Spinal cord (tissue), 10 donors: ENCODE results near the gene USP17L26. TPM values are rescaled to one million over a fixed set of nuclear protein-coding genes. Genes with fewer than 3 reads are reported as not detected.
A peak's percentile ranks its signal among the peaks of the same experiment; 100 is the strongest.
"Not testable (repeated sequence)": the region's sequence is repeated elsewhere in the genome, so short reads cannot be mapped to it uniquely, and the experiment has no call there.

Experiments
- DNase-seq, 6 donors: peaks; one replicate each; pipeline versions ENCODE4 v3.0.0 to v3.0.0-alpha.2; 2013 to 2015; ENCODE audit warnings: low spot score in 6 of 6, low read depth in 4 of 6
- H3K27ac ChIP-seq: one replicate; pipeline ENCODE4 v1.5.1; 2013; ENCODE audit warnings: low read depth, low read length, control low read depth
- H3K27me3 ChIP-seq: one replicate; pipeline ENCODE4 v1.6.1; 2013; ENCODE audit warnings: low read length; ENCODE audit not compliant: control insufficient read depth, insufficient read depth
- H3K36me3 ChIP-seq: one replicate; pipeline ENCODE4 v1.6.1; 2013; ENCODE audit warnings: low read length; ENCODE audit not compliant: control insufficient read depth, insufficient read depth
- H3K4me1 ChIP-seq: one replicate; pipeline ENCODE4 v1.6.1; 2013; ENCODE audit warnings: low read length; ENCODE audit not compliant: control insufficient read depth, insufficient read depth
- H3K4me3 ChIP-seq: one replicate; pipeline ENCODE4 v1.5.1; 2013; ENCODE audit warnings: low read depth, low read length, control low read depth
- H3K9me3 ChIP-seq: one replicate; pipeline ENCODE4 v1.6.1; 2013; ENCODE audit warnings: low read length; ENCODE audit not compliant: control insufficient read depth, insufficient read depth
- WGBS: methylation state at CpG from one replicate; pipeline ENCODE4 v1.1.5; 2013; ENCODE audit warnings: missing lambda C conversion rate; ENCODE audit not compliant: insufficient coverage; 5-methylcytosine and 5-hydroxymethylcytosine counted together
- polyA plus RNA-seq, 2 donors: library from polyadenylated mRNA; unstranded; fragments of 120-200 nt; gene quantifications; one replicate each; pipeline ENCODE4 v1.2.1, GENCODE V29; 2013; ENCODE audit not compliant: insufficient read length in 2 of 2
- total RNA-seq, 2 donors: library from RNA; depleted of rRNA in 1 of 2; stranded (reverse); fragments of 120-200 nt in 1 of 2; fragments of >200 nt in 1 of 2; gene quantifications; one replicate each; pipeline versions ENCODE4 v1.2.3 to v1.2.4, GENCODE V29; 2013 to 2014
- donor health status: healthy.

The USP17L26 gene
- total and polyA plus RNA-seq, 4 donors = not detected

DNA sequence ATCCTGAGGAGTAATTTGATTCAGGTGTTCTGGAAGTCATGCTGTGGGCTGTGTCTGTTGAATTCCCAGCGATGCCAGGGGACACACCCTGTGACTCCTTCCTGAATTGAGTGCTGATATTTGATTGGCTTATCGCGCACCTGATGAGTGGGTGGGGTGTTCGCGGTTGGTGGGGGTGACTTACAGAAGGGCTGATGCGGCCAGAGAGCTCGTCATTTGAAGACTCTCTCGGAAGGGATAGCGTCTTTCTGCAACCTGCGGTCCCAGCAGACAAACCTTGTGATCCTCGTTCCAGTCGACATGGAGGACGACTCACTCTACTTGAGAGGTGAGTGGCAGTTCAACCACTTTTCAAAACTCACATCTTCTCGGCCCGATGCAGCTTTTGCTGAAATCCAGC lies 28.4 kb downstream of the USP17L26 start, which contains the start of gene USP17L30:
Gene USP17L30, plus strand, starts transcription at position 301 of the 400 bp plus-strand sequence. Its CDS starts 0 bp downstream, at position 301.
- H3K27ac ChIP-seq, DNase-seq, H3K9me3 ChIP-seq, H3K27me3 ChIP-seq, H3K36me3 ChIP-seq, H3K4me1 ChIP-seq, H3K4me3 ChIP-seq: not testable (repeated sequence)
- no CpG with 5 or more reads among the region's 15 CpGs for WGBS

DNA sequence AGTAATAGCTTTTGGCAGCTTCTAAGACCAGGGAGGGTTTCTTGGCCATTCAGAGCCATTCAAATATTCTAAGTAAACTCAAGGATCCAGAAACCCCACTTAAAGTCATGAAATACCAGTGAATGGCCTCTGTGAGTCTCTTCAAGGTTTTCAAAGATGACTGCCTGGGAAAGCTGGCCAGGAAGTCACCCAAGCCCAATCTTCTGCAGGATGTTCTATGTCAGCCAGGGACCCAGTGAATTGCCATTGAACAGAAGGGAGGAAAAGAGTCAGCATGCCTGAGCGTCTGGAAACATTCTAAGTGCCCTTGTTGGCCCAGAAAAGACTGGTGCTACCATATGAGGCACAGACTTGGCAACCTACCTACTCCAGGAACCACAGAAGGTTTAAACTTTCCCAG lies 45.4 kb downstream of the USP17L26 start:
- not testable (repeated sequence) for H3K4me3 ChIP-seq, H3K4me1 ChIP-seq, DNase-seq, H3K36me3 ChIP-seq, H3K27me3 ChIP-seq, H3K9me3 ChIP-seq, H3K27ac ChIP-seq
- WGBS = 100% methylated on average over 1 of the region's 1 CpG

DNA sequence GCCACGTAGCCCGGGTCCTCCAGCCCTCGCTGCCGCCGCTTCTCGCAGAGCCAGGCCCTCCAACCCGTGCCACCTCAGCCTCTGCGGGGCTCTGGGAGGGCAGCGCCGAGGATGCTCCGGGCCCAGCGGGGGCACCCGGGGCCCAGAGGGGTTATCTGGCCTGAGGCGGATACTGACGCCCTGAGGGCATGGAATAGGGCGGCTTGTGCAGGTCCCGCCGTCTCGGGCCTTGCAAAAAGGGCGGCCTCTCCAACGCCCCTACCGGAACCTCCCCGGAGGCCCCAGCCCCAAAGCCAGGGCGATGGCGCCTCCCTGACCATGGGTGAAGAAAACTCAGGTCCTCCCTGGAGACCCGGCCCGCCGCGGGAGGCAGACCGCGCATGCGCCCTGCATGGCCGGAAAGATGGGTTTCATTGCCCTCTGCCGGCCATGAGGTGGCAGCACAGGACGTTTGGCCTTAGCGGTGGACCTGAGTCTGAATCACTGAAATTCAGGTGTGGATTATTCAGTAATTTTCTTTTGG lies 46.6 kb downstream of the USP17L26 start:
- not testable (repeated sequence) for H3K9me3 ChIP-seq, H3K4me1 ChIP-seq, H3K27me3 ChIP-seq, H3K27ac ChIP-seq, H3K36me3 ChIP-seq
- 66% methylated on average over 15 of the region's 36 CpGs for WGBS
- DNase-seq = peak in 2 of 6 donors; percentile 2 to 17
- H3K4me3 ChIP-seq = peak overlapping the region; percentile 16

DNA sequence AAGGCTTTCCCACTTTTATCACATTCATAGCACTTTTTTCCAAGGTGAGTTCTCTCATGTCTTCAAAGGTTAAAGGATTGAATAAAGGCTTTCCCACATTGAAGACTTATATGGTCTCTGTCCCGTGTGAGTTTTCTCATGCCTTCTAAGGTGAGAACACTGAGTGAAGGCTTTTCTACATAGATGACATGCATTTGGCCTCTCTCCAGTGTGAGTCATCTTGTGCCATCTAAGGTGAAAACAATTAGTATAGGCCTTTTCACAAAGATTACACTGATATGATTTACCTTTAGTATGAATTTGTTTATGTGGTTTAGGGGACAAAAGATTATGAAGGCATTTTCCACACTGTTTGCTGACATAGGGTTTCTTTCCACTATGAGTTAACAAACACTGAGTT lies 49.7 kb downstream of the USP17L26 start:
- H3K27ac ChIP-seq = no peak overlapping the region
- WGBS = 40% methylated on average over 1 of the region's 1 CpG

More for the DNA sequence above, 49.7 kb downstream of the USP17L26 start:
- Histone ChIP-seq H3K4me1 (peaks cover 5% of the 10 kb centered on the region), H3K36me3 (no peaks in the 10 kb centered on the region), H3K4me3 (no peak overlapping the region), H3K27me3 (no peaks in the 10 kb centered on the region), H3K9me3 (no peaks in the 10 kb centered on the region)
- DNase-seq = no peak

Other genes with a start within 250 kb of the USP17L26 start
- not detected for gene FAM90A26, start 164.2 kb upstream of the USP17L26 start, total RNA-seq
- under 1 TPM in 1 of 2 donors, not detected in 1; 0.20 TPM for gene FAM90A26, start 164.2 kb upstream of the USP17L26 start, polyA plus RNA-seq
- not detected for gene USP17L10, start 124.0 kb upstream of the USP17L26 start, total RNA-seq
- gene USP17L10, start 124.0 kb upstream of the USP17L26 start, polyA plus RNA-seq = not detected
- not detected for gene USP17L11, start 119.3 kb upstream of the USP17L26 start, total RNA-seq
- gene USP17L11, start 119.3 kb upstream of the USP17L26 start, polyA plus RNA-seq = not detected
- gene USP17L12, start 114.5 kb upstream of the USP17L26 start, total RNA-seq = not detected
- not detected for gene USP17L12, start 114.5 kb upstream of the USP17L26 start, polyA plus RNA-seq
- not detected for gene USP17L13, start 109.8 kb upstream of the USP17L26 start, total RNA-seq
- gene USP17L13, start 109.8 kb upstream of the USP17L26 start, polyA plus RNA-seq = not detected
- gene USP17L15, start 100.3 kb upstream of the USP17L26 start, total RNA-seq = not detected
- gene USP17L15, start 100.3 kb upstream of the USP17L26 start, polyA plus RNA-seq = not detected
- gene USP17L17, start 90.8 kb upstream of the USP17L26 start, total RNA-seq = not detected
- gene USP17L17, start 90.8 kb upstream of the USP17L26 start, polyA plus RNA-seq = not detected
- not detected for gene USP17L18, start 86.0 kb upstream of the USP17L26 start, total RNA-seq
- gene USP17L18, start 86.0 kb upstream of the USP17L26 start, polyA plus RNA-seq = not detected
- not detected for gene USP17L19, start 81.3 kb upstream of the USP17L26 start, total RNA-seq
- gene USP17L19, start 81.3 kb upstream of the USP17L26 start, polyA plus RNA-seq = not detected
- gene USP17L20, start 76.5 kb upstream of the USP17L26 start, total RNA-seq = not detected
- not detected for gene USP17L20, start 76.5 kb upstream of the USP17L26 start, polyA plus RNA-seq
- not detected for gene USP17L21, start 71.8 kb upstream of the USP17L26 start, total RNA-seq
- not detected for gene USP17L21, start 71.8 kb upstream of the USP17L26 start, polyA plus RNA-seq
- gene USP17L22, start 67.0 kb upstream of the USP17L26 start, total RNA-seq = not detected
- not detected for gene USP17L22, start 67.0 kb upstream of the USP17L26 start, polyA plus RNA-seq
- not detected for gene USP17L24, start 9.5 kb upstream of the USP17L26 start, total RNA-seq
- gene USP17L24, start 9.5 kb upstream of the USP17L26 start, polyA plus RNA-seq = not detected
- not detected for gene USP17L25, start 4.7 kb upstream of the USP17L26 start, total RNA-seq
- gene USP17L25, start 4.7 kb upstream of the USP17L26 start, polyA plus RNA-seq = not detected
- gene USP17L5, start 4.7 kb downstream of the USP17L26 start, total RNA-seq = not detected
- gene USP17L5, start 4.7 kb downstream of the USP17L26 start, polyA plus RNA-seq = not detected
- not detected for gene USP17L27, start 9.5 kb downstream of the USP17L26 start, total RNA-seq
- gene USP17L27, start 9.5 kb downstream of the USP17L26 start, polyA plus RNA-seq = not detected
- gene USP17L28, start 14.2 kb downstream of the USP17L26 start, total RNA-seq = not detected
- gene USP17L28, start 14.2 kb downstream of the USP17L26 start, polyA plus RNA-seq = not detected
- not detected for gene USP17L29, start 19.0 kb downstream of the USP17L26 start, total RNA-seq
- gene USP17L29, start 19.0 kb downstream of the USP17L26 start, polyA plus RNA-seq = not detected
- gene USP17L30, start 28.5 kb downstream of the USP17L26 start, total RNA-seq = not detected
- gene USP17L30, start 28.5 kb downstream of the USP17L26 start, polyA plus RNA-seq = not detected
- gene DEFB131A, start 109.8 kb downstream of the USP17L26 start, total RNA-seq = not detected
- not detected for gene DEFB131A, start 109.8 kb downstream of the USP17L26 start, polyA plus RNA-seq